Activated T-helper 17 cell treated with anti-CD3 and anti-CD28 coated beads, Interleukin-2, amount 50 U/mL, for 72 hours (primary cell): ENCODE data around the gene PRKACA. TPM values are rescaled to one million over a fixed set of nuclear protein-coding genes. Genes with fewer than 3 reads are reported as not detected.
A peak's percentile ranks its signal among the peaks of the same experiment; 100 is the strongest.

Source experiments
- ATAC-seq: fragments of 150-1000 bp; cut with Tn5 transposase; replicated peaks from 2 replicates; pipeline ENCODE4 v1.10.0; 2021; ENCODE audit warnings: mild to moderate bottlenecking, moderate library complexity
- H3K27ac Mint-ChIP-seq: one replicate; pipeline ENCODE4 v1.8.0; 2022; ENCODE audit warnings: mixed read lengths
- H3K27me3 Mint-ChIP-seq: one replicate; pipeline ENCODE4 v1.8.0; 2022; ENCODE audit warnings: mixed read lengths
- H3K36me3 Mint-ChIP-seq: one replicate; pipeline ENCODE4 v1.8.0; 2022; ENCODE audit warnings: low read depth, mild to moderate bottlenecking, mixed read lengths
- H3K4me1 Mint-ChIP-seq: one replicate; pipeline ENCODE4 v1.8.0; 2022; ENCODE audit warnings: mixed read lengths
- H3K4me3 Mint-ChIP-seq: one replicate; pipeline ENCODE4 v1.8.0; 2022; ENCODE audit warnings: mild to moderate bottlenecking, mixed read lengths
- H3K9me3 Mint-ChIP-seq: one replicate; pipeline ENCODE4 v1.8.0; 2022; ENCODE audit warnings: mixed read lengths
- total RNA-seq, 2 donors: library from RNA; stranded (reverse); gene quantifications; one replicate each; pipeline ENCODE4 v1.2.3, GENCODE V29; 2022

Gene PRKACA
- total RNA-seq, 2 donors from 2014 or later = 43.1 to 69.5 TPM

DNA sequence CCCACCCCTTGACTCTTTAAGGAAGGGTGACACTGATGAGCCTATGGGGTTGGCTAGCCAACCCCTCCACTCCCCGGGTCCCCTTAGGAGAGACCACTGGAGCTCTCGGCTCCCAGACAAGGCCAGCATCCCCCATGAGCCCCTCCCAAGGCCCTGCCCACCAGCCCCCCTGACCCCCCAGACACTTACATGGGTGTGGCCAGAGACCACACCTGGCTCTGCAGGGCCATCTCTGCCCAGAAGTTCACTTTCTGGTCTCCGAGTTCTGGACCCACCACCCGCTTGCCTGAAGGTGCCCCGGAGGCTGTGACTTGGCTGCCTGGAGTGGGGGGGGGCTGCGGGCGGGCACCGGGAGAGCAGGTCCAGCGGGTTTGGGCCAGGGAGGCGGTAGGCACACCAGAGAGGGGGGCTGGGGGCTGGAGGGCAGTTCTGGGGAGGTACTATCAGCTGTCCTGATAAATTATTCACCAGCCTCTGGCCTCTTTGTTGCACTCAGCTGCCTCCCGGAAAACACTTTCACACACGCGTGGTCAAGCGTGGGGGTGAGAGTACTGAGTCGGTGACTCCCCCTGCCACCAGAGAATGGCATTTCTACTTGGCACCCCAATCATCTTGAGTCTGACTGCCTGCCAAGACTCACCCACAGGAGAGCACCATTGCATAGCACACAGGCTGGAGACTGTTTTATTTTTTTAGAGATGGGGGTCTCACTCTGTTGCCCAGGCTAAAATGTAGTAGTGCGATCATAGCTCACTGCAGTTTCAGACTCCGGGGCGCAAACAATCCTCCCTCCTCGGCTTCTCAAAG, 55.6 kb downstream of the PRKACA start, which contains the start of gene PALM3:
Gene PALM3 (minus strand): TSS at position 326 of the 807 bp plus-strand sequence. CDS start 96 bp downstream, at position 230.
- Mint-ChIP-seq H3K9me3 (no peaks in the 10 kb centered on the region), H3K4me3 (no peak within 1 kb of the TSS), H3K36me3 (no peaks in the 10 kb centered on the region), H3K27ac (no peak within 1 kb of the TSS), H3K4me1 (peaks cover 8% of the 10 kb centered on the region), H3K27me3 (peaks cover 11% of the 10 kb centered on the region)
- no peak for ATAC-seq

DNA sequence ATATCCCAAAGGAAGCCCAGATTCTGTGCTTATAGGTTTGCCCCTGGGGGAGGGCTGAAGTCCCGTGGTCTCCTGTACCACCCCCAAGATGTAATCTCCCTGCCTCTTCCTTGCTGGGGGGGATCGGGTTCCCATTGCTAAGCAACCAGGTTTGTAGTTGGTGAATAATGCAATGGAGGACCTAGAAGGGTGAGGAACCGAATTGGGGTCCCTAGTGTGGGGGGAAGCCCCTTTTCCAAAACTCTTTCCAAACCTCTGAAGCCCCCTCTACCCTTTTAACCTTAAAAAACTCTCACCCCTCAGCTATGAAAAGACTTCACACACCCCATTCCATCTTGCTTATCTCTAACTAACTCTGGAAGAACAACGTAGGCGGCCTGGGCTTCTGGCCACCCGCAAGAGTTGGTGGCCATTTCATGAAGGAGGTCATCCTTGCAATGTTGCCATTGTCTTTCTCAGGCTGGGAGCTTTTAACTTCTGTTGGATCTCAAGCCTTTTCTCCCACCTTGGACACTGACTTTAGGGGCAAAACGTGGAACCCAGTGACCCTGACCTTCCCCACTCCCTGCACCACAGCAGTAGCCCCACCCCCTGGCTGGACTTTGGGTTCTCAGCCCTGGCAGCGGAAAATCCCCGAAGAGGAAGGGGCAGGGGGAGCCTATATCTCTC, 56.3 kb downstream of the PRKACA start:
- H3K27ac Mint-ChIP-seq = no peak overlapping the region
- no peaks in the 10 kb centered on the region for H3K9me3 Mint-ChIP-seq
- H3K4me1 Mint-ChIP-seq = peaks cover 8% of the 10 kb centered on the region
- peaks cover 11% of the 10 kb centered on the region for H3K27me3 Mint-ChIP-seq
- no peak for ATAC-seq
- no peak overlapping the region for H3K4me3 Mint-ChIP-seq
- no peaks in the 10 kb centered on the region for H3K36me3 Mint-ChIP-seq

DNA sequence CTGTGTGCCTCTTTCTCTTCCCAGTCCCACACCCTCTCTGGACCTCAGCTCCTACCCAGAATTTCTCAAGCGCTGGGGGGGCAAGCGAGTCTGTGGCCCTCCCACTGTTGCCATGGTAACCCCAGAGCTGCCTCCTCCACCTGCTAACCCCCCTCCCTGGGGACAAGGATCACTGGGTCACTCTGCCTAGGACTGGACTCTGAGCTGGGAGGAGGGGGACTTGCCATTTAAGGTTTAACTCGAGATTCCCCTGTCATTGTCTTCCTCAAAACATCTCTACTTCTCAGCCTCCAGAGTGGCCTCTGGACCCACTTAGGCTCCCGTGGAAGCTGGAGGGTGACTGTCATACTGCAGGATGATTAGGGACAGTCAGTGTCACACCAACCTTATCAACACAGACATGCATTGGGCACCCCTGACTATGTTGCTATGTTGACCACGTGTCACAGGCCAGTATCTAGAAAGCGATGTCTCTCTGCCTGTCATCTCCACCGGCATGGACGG, 57.9 kb downstream of the PRKACA start:
- Mint-ChIP-seq H3K4me3 (no peak overlapping the region), H3K27ac (no peak overlapping the region), H3K4me1 (peaks cover 8% of the 10 kb centered on the region), H3K27me3 (peaks cover 11% of the 10 kb centered on the region), H3K9me3 (no peaks in the 10 kb centered on the region), H3K36me3 (no peaks in the 10 kb centered on the region)
- ATAC-seq = no peak

DNA sequence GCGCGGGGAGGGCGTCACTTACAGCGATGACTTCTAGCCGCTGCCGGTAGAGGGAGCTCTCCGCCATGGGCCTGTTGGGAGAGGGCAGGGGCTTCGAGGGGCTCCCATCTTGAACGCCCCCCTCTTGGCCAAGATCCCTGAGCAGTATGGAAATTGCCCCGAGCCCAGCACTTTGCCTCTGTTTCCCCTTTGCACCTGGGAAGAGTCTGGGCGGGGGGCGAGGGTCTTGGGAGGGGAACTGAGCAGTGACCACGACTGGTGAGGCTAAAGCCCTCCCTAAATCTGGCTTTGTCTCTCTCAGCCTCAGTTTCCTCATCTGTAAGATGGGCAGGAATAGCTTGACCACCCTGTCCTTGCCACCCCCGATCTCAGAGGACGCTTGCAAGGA, 58.5 kb downstream of the PRKACA start:
- Mint-ChIP-seq H3K4me3 (peak overlapping the region; percentile 72), H3K27ac (no peak overlapping the region), H3K36me3 (no peaks in the 10 kb centered on the region), H3K27me3 (peaks cover 11% of the 10 kb centered on the region), H3K9me3 (no peaks in the 10 kb centered on the region), H3K4me1 (peaks cover 8% of the 10 kb centered on the region)
- peak; percentile 43 for ATAC-seq

DNA sequence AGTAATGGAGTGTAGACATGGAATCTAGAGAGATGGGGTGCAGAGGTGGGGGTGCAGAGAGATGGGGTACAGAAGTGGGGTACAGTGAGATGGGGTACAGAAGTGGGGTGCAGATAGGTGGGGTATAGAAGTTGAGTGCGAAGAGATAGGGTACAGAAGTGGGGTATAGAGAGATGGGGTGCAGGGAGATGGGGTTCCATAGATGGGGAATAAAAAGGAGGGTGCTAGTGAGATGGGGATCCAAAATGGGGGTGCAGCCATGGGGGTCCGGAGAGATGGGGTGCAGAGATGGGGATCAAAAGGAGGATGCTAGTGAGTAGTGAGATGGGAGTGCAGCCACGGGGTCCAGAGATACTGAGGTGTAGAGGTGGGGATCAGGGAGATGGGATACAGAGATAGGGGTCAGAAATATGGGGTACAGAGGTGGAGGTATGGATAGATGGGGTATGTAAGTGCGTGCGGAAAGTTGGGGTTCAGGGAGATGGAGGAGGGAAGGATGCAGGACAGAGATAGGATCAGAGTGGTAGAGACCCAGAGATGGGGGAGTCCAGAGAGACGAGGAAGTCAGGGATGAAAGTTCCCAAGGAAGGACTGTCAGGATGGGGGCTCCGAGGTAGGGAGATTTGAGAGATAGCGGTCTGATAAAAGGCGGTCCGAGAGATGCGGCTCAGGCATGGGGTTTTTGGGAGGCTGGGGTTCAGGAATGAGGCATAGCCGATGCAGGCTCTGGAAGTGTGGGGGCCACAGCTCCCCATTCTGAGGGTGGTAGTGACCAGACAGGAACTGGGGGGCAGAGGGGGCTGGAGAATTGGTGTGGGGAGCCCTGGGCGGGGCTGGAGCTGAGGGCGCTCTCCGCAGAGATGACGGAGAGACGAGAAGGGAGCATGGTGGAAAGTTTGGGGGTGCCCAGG, 59.1 kb downstream of the PRKACA start:
- H3K27ac Mint-ChIP-seq = no peak overlapping the region
- peak overlapping the region; percentile 72 for H3K4me3 Mint-ChIP-seq
- H3K9me3 Mint-ChIP-seq = no peaks in the 10 kb centered on the region
- H3K4me1 Mint-ChIP-seq = peaks cover 8% of the 10 kb centered on the region
- no peak for ATAC-seq
- H3K27me3 Mint-ChIP-seq = peaks cover 11% of the 10 kb centered on the region
- no peaks in the 10 kb centered on the region for H3K36me3 Mint-ChIP-seq

DNA sequence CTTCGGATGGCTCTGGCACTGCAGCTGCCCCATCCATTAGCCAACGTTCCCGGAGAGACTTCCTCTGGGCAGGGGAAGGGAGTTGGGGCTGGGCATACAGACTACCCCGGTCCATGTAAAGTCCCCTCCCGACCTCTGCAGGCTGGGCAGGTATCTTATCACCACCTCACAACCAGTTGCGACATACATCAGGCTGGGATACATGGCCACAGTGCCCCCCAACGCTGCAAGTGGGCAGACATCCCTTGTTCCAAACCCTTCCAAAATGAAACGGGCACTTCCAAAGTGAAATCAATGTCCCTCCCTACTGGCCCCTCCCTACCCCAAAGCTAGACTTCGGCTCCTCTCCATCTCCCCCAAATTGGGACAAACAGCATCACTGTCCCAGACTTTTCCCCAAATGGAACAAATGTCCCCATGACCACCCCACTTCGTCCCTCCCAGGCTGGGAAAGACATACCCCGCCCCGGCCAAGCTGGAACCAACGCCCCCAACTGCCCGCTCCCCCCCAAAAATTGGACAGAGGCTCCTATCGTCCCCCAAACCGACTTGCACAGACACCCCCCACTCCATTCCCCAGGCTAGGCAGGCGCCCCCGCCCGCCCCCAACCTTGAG, 60.7 kb downstream of the PRKACA start:
- H3K4me1 Mint-ChIP-seq = peaks cover 8% of the 10 kb centered on the region
- H3K36me3 Mint-ChIP-seq = peaks cover 12% of the 10 kb centered on the region
- H3K4me3 Mint-ChIP-seq = peak overlapping the region; percentile 48
- ATAC-seq = no peak
- H3K27me3 Mint-ChIP-seq = peaks cover 11% of the 10 kb centered on the region
- no peaks in the 10 kb centered on the region for H3K9me3 Mint-ChIP-seq
- no peak overlapping the region for H3K27ac Mint-ChIP-seq

DNA sequence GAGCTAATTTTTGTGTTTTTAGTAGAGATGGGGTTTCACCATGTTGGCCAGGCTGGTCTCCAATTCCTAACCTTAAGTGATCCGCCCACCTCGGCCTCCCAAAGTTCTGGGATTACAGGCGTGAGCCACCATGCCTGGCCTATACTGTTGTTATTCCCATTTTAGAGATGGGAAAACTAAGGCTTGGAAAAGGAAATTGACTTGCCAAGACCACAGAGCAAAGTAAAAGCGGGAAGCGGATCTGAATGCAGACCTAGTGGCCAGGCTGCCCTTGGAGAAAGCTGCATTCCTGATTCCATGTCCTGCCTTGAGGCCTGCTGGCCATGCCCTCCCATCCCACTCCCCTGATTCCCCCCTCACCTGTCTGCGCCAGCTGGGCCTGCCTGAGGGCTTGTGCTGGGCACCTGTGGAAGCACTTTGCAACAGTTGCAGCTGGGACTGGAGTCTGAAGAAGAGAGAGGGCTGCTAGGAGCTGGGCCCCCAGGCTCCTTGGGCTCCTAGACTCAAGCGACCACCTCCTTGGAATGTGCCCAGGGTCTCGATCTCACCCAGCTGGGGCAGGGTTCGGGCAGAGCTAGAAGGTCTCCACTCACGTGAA, 61.4 kb downstream of the PRKACA start:
- H3K9me3 Mint-ChIP-seq = no peaks in the 10 kb centered on the region
- ATAC-seq = no peak
- H3K27me3 Mint-ChIP-seq = peaks cover 11% of the 10 kb centered on the region
- H3K36me3 Mint-ChIP-seq = peaks cover 19% of the 10 kb centered on the region
- H3K27ac Mint-ChIP-seq = no peak overlapping the region
- no peak overlapping the region for H3K4me3 Mint-ChIP-seq
- peaks cover 8% of the 10 kb centered on the region for H3K4me1 Mint-ChIP-seq

DNA sequence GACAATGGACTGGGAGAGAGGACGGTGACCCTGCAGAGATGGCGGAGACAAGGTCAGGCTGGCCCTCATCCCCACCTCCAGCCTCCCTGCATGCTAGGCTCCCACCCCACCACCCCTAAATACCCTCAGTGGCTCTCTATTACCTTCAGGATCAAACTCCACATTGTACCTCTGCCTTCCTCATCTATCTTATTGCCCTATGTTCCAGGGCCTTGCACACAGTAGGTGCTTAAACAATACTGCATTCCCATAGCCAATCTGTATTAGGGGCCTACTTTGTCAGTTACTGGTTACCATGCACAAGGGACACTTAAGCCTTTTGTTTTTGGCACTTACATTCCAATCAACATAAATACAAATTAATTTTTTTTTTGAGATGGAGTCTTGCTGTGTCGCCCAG, 62.2 kb downstream of the PRKACA start:
- Mint-ChIP-seq H3K27ac (no peak overlapping the region), H3K36me3 (peaks cover 27% of the 10 kb centered on the region), H3K9me3 (no peaks in the 10 kb centered on the region), H3K4me1 (peaks cover 8% of the 10 kb centered on the region), H3K4me3 (no peak overlapping the region), H3K27me3 (peaks cover 11% of the 10 kb centered on the region)
- no peak for ATAC-seq

DNA sequence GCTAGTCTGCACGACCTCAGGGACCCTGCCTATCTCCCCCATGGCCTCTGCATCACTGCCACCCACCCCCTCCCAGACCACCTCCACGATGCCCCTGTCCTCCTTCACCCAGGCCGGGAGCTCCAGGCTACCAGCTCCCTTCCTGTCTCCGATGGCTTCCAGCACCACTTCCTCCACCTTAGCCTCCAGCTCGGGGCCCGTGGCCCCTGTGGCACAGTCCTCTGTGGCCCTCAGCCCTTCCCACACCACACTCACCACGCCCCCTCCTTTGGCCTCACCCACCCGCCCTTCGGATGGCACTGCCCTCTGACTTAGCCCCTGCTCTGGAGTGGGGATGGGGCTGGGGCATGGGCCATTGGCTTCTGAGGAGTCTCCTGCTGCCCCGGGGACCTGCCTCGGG, 62.8 kb downstream of the PRKACA start:
- Mint-ChIP-seq H3K27me3 (peaks cover 11% of the 10 kb centered on the region), H3K4me1 (peaks cover 8% of the 10 kb centered on the region), H3K9me3 (no peaks in the 10 kb centered on the region), H3K27ac (no peak overlapping the region), H3K36me3 (peaks cover 34% of the 10 kb centered on the region), H3K4me3 (no peak overlapping the region)
- ATAC-seq = no peak

DNA sequence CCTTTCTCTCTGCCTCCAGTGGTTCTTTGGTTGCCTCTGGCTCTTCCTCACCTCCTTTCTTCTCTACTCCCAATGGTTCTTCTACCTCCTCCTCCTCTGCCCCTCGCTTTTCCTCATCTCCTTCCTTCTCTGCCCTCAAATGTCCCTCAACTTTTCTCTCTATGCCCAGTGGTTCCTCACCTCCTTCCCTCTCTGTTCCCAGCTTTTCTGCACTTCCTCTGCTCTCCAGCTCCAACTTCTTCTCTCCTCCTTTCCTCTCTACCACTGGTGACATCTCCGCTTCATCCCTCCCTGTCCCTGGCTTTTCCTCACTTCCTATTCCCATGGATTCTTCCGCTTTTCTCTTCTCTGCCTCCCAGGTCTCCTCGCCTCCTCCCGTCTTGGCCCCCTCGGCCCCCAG, 63.5 kb downstream of the PRKACA start:
- no peak for ATAC-seq
- no peak overlapping the region for H3K4me3 Mint-ChIP-seq
- no peaks in the 10 kb centered on the region for H3K9me3 Mint-ChIP-seq
- H3K36me3 Mint-ChIP-seq = peaks cover 40% of the 10 kb centered on the region
- H3K27me3 Mint-ChIP-seq = peaks cover 11% of the 10 kb centered on the region
- peak overlapping the region; percentile 3 for H3K27ac Mint-ChIP-seq
- H3K4me1 Mint-ChIP-seq = peaks cover 8% of the 10 kb centered on the region

DNA sequence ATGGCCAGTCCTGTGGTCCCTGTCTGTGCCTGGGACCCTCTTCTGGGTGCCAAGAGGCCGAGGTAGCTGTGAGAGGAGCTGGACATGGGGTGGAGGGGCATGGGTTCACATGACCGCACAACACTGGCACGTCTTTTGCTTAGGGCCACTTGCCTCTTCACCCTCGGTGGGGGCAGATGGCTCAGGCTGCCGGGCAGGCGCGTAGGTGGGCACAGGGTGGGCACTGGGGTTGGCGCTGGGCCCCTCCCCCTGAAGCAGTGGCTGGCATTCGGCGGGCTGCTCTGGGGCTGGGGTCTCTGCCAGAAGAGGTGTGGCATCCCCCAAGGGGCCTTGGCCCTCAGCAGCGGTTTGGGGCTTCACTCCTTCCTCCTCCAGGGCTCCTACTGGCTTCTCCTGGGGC, 64.1 kb downstream of the PRKACA start:
- Mint-ChIP-seq H3K9me3 (no peaks in the 10 kb centered on the region), H3K4me3 (no peak overlapping the region), H3K27me3 (peaks cover 7% of the 10 kb centered on the region), H3K27ac (no peak overlapping the region), H3K36me3 (peaks cover 46% of the 10 kb centered on the region), H3K4me1 (peaks cover 4% of the 10 kb centered on the region)
- no peak for ATAC-seq

DNA sequence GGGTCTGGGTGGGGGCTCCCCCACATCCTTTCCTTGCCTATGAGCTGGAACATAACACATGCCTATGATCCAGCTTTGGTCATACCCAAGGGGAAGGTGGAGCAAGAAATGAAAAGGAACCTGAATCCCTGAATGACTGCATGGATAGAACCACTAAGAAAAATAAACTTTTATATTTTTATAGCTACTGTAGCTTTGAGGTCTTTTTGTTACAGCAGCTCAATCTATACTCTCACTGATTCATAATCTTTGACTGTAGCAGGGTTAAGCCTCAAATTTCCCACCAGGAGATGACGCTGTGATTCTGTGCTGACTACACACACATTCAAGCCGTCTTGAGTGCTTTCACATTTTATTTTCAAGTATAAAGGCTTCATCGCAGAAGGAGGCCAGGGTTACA, 64.5 kb downstream of the PRKACA start:
- no peaks in the 10 kb centered on the region for H3K4me1 Mint-ChIP-seq
- no peak for ATAC-seq
- no peak overlapping the region for H3K4me3 Mint-ChIP-seq
- peaks cover 51% of the 10 kb centered on the region for H3K36me3 Mint-ChIP-seq
- no peak overlapping the region for H3K27ac Mint-ChIP-seq
- H3K27me3 Mint-ChIP-seq = peaks cover 2% of the 10 kb centered on the region
- H3K9me3 Mint-ChIP-seq = no peaks in the 10 kb centered on the region

DNA sequence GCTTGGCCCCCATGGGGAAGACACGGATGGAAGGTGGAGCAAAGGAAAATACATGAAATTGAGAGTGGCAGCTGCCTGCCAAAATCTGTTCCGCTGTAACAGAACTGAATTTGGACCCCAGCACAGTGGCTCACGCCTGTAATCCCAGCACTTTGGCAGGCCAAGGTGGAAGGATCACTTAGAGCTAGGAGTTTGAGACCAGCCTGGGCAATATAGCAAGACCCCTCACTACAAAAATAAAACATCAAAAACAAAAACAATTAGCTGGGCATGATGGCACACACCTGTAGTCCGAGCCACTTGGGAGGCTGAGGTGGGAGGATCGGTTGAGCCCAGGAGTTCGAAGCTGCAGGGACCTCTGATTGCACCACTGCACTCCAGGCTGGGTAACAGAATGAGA, 65.1 kb downstream of the PRKACA start:
- H3K9me3 Mint-ChIP-seq = no peaks in the 10 kb centered on the region
- H3K27ac Mint-ChIP-seq = peak overlapping the region; percentile 60
- no peak overlapping the region for H3K4me3 Mint-ChIP-seq
- H3K4me1 Mint-ChIP-seq = no peaks in the 10 kb centered on the region
- no peak for ATAC-seq
- H3K27me3 Mint-ChIP-seq = no peaks in the 10 kb centered on the region
- H3K36me3 Mint-ChIP-seq = peaks cover 56% of the 10 kb centered on the region
